HG02938 (cell line): ENCODE measurements around the gene KISS1R.
"Not testable (repeated sequence)": the region's sequence is repeated elsewhere in the genome, so short reads cannot be mapped to it uniquely, and the experiment has no call there.

Source experiments
- ATAC-seq: cut with Tn5 transposase; IDR thresholded peaks from one replicate; pipeline ENCODE4 v1.9.1; 2021; ENCODE audit warnings: mild to moderate bottlenecking, moderate library complexity; ENCODE audit not compliant: unreplicated experiment

Gene KISS1R

DNA sequence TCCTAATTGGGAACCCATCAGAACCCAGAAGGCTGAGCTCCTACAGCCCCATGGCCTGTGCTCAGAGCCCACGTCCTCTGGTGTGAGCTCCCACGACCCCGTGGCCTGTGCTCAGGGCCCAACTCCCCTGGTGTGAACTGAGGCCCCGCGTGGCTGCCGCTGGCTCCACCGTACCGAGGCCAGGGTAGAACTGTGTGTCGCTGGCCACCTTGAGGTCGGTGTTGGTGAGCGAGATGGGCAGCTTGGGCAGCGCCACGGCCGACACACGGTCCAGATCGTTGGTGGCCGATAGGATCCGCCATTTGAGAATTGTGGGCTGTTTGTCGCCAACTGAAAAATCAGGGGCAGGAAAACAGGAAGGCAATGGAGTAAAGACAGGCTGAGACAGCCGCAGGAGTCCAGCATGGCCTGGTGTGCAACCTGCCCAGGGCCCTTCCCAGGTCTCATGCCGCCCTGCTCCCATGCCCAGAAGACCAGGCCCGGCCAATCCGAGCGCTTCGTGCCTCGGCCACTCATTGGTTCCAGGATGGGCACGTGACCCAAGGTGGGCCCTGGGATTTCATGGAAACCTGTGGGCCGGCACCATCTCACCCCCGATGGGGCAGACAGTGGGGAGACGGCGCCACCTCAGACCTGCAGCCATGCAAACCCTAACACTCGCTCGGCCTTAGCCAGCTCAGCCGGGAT lies 35.6 kb upstream of the KISS1R start:
- ATAC-seq, result no peak

- no peak for ATAC-seq
Observed at GRCh38 chr19:882871-883497, 34.1 kb upstream of the KISS1R start.

GRCh38 chr19:883661-884211 lies 33.4 kb upstream of the KISS1R start:
- no peak for ATAC-seq

DNA sequence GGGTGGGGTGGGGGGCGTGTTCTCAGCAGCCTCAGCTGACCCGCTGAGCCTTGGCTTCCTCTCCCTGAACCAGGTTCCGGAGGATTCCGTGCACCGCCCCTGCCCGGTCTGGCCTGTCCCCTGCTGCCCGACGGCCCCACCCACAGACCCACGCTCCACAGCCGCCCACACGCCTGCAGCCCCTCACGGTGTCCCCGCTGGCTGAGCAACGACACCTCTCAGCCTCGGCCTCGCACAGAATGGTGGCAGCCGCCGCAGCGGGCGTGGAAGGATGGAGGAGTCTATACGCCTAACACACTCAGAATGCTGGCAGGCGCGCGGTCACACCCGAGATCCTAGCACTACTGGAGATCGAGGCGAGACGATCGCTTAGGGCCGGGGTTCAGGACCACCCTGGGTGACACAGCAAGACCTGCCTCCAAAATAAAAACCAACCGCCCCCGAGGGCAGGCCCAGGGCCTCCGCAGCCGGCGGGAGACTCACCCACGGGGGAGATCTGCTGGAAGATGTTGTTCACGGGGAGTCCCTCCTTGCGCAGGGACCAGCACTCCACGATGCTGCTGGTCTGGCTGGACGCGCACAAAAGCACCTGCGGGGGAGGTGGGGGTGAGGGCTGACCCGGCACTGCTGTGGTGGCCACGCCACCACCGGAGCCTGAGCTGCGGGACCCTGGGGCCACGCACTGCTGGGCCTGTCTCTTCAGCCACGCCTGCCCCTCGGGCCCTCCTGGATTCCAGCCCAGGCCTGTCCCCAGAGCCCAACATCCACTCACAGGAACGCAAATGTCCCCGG lies 32.5 kb upstream of the KISS1R start:
- ATAC-seq, result no peak

GRCh38 chr19:885536-886224 lies 31.5 kb upstream of the KISS1R start:
- ATAC-seq, result no peak

DNA sequence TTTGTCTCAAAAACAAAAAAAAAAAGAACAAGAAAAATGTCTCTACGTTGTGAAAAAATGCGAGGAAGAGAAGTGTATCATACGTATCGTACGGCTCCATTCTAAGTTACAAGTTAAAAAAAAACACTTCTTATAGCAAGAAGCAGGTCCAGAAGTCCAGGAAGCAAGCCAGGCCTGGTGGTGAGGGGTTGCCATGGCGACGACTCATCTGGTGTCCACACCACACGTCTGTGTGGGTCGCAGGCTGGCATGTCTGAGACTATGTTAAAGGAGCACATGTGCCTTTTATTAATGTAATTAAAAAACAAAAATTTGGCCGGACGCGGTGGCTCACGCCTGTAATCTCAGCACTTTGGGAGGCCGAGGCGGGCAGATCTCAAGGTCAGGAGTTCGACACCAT lies 30.1 kb upstream of the KISS1R start:
- ATAC-seq, result no peak

- no peak for ATAC-seq
Observed at GRCh38 chr19:887599-887998, 29.5 kb upstream of the KISS1R start.

GRCh38 chr19:888581-889385 lies 28.4 kb upstream of the KISS1R start:
- no peak for ATAC-seq

DNA sequence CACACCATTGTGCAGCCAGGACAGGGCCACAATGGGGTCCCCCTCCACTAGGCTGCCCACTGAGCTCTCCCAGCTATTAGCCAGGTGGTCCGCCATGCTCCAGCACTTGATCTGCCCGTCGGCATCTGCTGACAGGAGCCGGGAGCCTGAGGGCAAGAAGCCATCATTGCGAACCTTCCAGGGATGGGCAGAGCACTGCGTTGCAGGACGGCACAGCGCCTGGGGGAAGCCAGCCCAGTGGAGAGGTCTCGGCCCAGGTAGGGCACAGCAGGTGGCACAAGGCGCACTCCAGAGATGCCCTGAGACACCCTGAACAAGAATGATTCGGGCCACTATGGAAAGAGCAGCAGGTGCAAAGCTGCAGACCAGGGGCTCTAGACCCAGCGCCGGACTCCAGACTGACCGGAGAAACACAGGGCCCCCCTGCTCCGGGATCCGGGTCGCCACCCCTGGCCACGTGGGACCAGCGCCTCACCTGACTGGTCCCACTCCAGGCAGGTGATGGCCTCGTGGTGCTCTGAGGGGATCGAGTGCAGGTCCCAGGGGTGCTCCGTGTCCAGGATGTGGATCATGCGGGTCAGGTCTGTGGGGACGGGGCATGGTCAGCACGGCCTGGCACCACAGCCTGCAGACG lies 27.4 kb upstream of the KISS1R start:
- ATAC-seq, result no peak

DNA sequence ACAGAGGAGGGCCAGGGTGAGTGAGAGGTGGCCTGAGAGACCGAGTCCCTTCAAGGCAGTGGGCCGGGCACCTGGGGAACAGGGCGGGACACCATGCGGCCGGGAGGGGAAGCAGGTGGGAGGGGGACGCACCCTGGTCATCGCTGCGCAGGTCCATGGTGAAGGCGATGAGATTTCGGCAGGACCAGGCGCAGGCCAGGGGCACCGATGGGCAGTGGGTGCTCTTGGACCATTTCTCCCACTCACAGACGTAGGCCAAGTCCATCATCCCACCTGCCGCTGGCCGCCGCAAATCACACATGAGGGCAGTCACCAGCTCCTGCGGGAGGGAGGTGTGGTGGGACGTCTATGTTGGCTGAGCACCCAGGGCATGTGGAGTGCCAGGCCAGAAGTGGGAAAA lies 26.3 kb upstream of the KISS1R start:
- no peak for ATAC-seq

DNA sequence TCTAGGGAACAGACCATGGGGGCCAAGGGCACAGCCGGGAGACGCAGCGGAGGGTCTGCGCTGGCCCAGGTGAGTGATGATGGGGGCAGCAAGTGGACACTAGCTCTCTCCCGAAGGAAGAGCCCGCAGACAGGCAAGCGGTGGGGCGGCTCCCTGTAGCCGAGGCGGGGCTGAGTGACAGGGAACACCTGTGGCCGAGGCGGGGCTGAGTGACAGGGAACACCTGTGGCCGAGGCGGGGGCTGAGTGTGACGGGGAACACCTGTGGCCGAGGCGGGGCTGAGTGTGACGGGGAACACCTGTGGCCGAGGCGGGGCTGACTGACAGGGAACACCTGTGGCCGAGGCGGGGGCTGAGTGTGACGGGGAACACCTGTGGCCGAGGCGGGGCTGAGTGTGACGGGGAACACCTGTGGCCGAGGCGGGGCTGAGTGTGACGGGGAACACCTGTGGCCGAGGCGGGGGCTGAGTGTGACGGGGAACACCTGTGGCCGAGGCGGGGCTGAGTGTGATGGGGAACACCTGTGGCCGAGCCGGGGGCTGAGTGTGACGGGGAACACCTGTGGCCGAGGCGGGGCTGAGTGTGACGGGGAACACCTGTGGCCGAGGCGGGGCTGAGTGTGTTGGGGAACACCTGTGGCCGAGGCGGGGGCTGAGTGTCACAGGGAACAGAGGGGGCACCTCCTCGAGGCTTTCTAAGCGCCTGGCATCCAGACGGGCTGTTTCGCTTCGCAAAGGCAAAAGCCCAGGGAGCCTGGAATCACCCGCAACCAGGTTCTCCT lies 25.5 kb upstream of the KISS1R start:
- not testable (repeated sequence) for ATAC-seq

DNA sequence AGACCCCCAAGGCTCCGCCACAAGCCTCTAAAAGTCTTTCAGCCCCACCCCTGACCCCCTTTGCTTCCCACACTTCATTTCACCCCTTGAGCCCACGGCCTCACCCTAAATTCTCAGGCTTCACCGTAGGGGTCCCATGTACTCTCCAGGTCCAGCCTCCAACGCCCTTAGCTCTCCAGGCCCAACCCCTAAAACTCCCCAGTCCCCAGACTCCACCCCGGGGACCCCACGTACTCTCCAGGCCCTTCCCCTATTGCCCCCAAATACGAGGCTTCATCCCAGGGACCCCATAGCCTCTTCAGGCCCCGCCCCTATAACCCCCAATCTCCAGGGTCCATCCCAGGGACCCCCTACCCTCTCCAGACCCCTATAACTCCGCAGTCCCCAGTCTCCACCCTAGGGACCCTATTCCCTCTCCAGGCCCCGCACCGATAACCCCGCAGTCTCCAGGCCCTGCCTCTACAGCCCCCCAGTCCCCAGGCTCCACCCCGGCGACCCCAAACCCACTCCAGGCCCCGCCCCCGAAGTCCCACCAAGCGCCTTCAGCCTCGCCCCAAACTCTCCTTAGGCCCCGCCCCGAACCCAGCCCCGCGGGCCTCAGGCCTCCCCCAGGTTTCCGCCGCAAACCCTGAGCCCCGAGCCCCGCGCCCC lies 24.8 kb upstream of the KISS1R start:
- ATAC-seq, result no peak

DNA sequence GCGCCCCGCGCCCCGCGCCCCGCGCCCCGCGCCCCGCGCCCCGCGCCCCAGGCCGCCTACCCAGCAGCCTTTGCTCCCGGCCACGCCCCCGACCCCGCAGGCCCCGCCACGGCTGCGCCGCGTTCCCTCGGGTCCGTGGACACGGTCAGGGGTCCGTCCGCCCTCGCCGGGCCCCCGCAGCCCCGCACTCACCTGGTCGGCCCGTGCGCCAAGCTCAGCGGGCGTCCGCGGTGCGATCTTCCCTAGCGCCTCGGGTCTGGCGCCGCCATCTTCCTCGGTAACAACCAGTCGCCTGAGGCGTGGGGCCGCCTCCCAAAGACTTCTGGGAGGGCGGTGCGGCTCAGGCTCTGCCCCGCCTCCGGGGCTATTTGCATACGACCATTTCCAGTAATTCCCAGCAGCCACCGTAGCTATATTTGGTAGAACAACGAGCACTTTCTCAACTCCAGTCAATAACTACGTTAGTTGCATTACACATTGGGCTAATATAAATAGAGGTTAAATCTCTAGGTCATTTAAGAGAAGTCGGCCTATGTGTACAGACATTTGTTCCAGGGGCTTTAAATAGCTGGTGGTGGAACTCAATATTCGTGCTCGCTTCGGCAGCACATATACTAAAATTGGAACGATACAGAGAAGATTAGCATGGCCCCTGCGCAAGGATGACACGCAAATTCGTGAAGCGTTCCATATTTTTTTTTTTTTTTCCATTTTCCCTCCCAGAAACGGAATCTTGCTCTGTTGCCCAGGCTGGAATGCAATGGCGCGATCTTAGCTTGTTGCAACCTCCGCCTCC lies 24.0 kb upstream of the KISS1R start, which contains the start of the genes MED16 and RNU6-9:
MED16 (minus strand) TSS at position 294 of the 796 bp plus-strand sequence. CDS start 2,056 bp downstream, outside the sequence.
RNU6-9 (plus strand) TSS at position 591 of the 796 bp plus-strand sequence.
- ATAC-seq, result peak; percentile 68

GRCh38 chr19:896434-896833 lies 20.7 kb upstream of the KISS1R start:
- no peak for ATAC-seq

DNA sequence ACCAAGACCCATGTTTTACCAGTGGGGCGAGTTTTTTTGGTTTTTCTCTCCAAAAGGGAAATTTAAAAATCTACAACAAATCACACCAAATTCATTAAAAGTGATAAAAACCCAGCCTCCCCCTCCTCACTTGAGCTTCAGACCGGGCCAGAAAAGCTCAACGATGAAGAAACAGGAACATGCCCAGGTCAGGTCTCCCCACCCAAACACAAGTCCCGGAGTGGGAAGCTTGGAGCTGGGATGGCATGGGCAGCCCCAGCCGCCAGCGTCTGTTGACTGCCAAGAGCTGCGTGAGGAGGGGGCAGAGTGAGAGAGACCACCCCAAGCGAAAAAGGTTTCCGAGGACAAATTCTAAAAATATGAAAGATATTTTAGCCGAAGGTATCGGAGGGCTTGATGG lies 20.1 kb upstream of the KISS1R start:
- no peak for ATAC-seq

- ATAC-seq, result no peak
Observed at GRCh38 chr19:897442-898039, 19.6 kb upstream of the KISS1R start.

DNA sequence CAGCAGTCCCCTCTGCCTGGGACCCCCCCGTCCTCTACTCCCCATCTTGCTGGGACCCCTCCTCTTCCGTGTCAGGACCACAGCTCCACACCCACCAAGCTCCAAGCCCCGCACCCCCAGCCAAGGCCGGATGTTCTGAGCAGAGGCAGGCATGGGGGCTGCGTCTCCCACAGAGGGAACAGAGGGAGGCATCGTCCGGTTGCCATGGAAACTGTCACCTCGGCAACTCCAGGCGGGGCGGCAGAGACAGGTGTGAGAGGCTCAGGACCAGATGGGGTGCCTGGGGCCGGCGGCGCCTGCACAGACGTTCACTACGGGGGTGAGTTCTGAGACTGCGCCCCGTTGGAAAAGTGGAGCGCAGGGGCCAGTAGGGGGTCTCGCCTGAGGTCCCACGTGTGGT lies 18.5 kb upstream of the KISS1R start:
- no peak for ATAC-seq
